Breast epithelium (tissue), 4 donors: Measurements from ENCODE around the gene NSRP1. TPM values are rescaled to one million over a fixed set of nuclear protein-coding genes. Genes with fewer than 3 reads are reported as not detected.

ENCODE experiments used
- DNase-seq, 2 donors: peaks; one replicate each; pipeline ENCODE4 v3.0.0-alpha.2; 2019; ENCODE audit warnings: low spot score in 2 of 2
- H3K27ac ChIP-seq, 2 donors: fragments of 200-600 bp; sonication (generic) in 1 of 2; one replicate each; pipeline ENCODE4 v1.5.1; 2016 to 2019; ENCODE audit warnings: mild to moderate bottlenecking in 1 of 2
- H3K27me3 ChIP-seq, 2 donors: fragments of 200-600 bp; sonication (generic) in 1 of 2; one replicate each; pipeline versions ENCODE4 v1.5.1 to v1.6.0; 2017 to 2019; ENCODE audit warnings: control low read depth in 1 of 2, mild to moderate bottlenecking in 1 of 2
- H3K36me3 ChIP-seq: fragments of 200-600 bp; one replicate; pipeline ENCODE4 v1.5.1; 2019
- H3K4me1 ChIP-seq, 2 donors: fragments of 200-600 bp; sonication (generic); one replicate each; pipeline ENCODE4 v1.5.1; 2016 to 2019; ENCODE audit warnings: control low read depth in 1 of 2
- H3K4me3 ChIP-seq, 3 donors: fragments of 200-600 bp; sonication (generic); 1 replicate in 2 of 3; 2 replicates in 1 of 3; pipeline ENCODE4 v1.5.1; 2016 to 2019; ENCODE audit warnings: mild to moderate bottlenecking in 3 of 3, moderate library complexity in 2 of 3
- H3K9me3 ChIP-seq, 2 donors: fragments of 200-600 bp; sonication (generic) in 1 of 2; one replicate each; pipeline ENCODE4 v1.5.1; 2016 to 2019; ENCODE audit warnings: control low read depth in 1 of 2
- CTCF ChIP-seq, 3 donors: fragments of 450-650 bp; IDR thresholded peaks; one replicate each; pipeline ENCODE4 v1.5.1; 2016 to 2017; ENCODE audit warnings: antibody characterized with exemption in 3 of 3, mild to moderate bottlenecking in 3 of 3, moderate library complexity in 3 of 3
- POLR2A ChIP-seq: fragments of 450-650 bp; IDR thresholded peaks from one replicate; pipeline ENCODE4 v1.6.1; 2016; ENCODE audit warnings: antibody characterized with exemption, mild to moderate bottlenecking, moderate library complexity
- POLR2AphosphoS5 ChIP-seq, 3 donors: sonication (generic); formaldehyde crosslinking; IDR thresholded peaks; one replicate each; pipeline ENCODE4 v1.6.1; 2017; ENCODE audit warnings: antibody characterized with exemption in 3 of 3
- intact Hi-C: fragments of 100-400 bp; cut with DNase I; formaldehyde crosslinking; loops from one replicate; pipeline ENCODE4 v1.15.1; 2023; ENCODE audit warnings: low total_unique reads
- total RNA-seq, 3 donors: library from RNA; depleted of rRNA; stranded (reverse); fragments of >200 nt; gene quantifications; one replicate each; pipeline ENCODE4 v1.1.0, GENCODE V29; 2016

NSRP1 gene
- total RNA-seq, 3 donors from 2014 or later = 26.6 to 37.0 (median 29.4) TPM

- no peaks in the 10 kb centered on the region for H3K27me3 ChIP-seq
- TF ChIP-seq CTCF (IDR thresholded peaks at IDR 0.05) = no peak
- TF ChIP-seq POLR2AphosphoS5 (IDR thresholded peaks at IDR 0.05) = no peak
- TF ChIP-seq POLR2A = no peak
- H3K4me3 ChIP-seq = no peak overlapping the region
- H3K9me3 ChIP-seq = no peaks in the 10 kb centered on the region
- H3K36me3 ChIP-seq = no peaks in the 10 kb centered on the region
- intact Hi-C loops = no loop called here
- H3K4me1 ChIP-seq = no peaks in the 10 kb centered on the region
- H3K27ac ChIP-seq = no peak overlapping the region
- no peak for DNase-seq
Observed at GRCh38 chr17:30124273-30124796, 7.7 kb downstream of the NSRP1 start.

DNA sequence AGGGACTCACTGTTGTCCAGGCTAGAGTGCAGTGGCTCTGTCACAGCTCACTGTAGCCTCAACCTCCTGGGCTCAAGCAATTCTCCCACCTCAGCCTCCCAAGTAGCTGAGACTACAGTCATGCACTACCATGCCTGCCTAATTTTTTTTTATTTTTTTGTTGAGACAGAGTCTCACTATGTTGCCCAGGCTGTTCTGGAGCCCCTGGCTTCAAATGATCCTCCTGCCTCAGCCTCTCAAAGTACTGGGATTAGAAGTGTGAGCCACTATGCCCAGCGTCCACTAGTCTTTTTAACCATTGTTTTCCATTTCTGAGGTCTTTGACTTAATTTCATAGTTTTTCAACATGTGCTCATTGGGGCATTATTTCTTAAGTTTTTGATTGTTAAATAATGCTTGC is 13.5 kb downstream of the NSRP1 start:
- intact Hi-C loops = no loop called here
- no peak for TF ChIP-seq CTCF (IDR thresholded peaks at IDR 0.05)
- TF ChIP-seq POLR2AphosphoS5 (IDR thresholded peaks at IDR 0.05) = no peak
- TF ChIP-seq POLR2A = no peak
- no peaks in the 10 kb centered on the region for H3K9me3 ChIP-seq
- H3K27me3 ChIP-seq = no peaks in the 10 kb centered on the region
- no peaks in the 10 kb centered on the region for H3K36me3 ChIP-seq
- DNase-seq = no peak
- no peaks in the 10 kb centered on the region for H3K4me1 ChIP-seq
- H3K27ac ChIP-seq = no peak overlapping the region
- H3K4me3 ChIP-seq = no peak overlapping the region

- H3K9me3 ChIP-seq = no peaks in the 10 kb centered on the region
- H3K27me3 ChIP-seq = no peaks in the 10 kb centered on the region
- no peak overlapping the region for H3K27ac ChIP-seq
- H3K4me1 ChIP-seq = no peaks in the 10 kb centered on the region
- no peak overlapping the region for H3K4me3 ChIP-seq
- DNase-seq = no peak
- no peak for TF ChIP-seq CTCF (IDR thresholded peaks at IDR 0.05)
- no peak for TF ChIP-seq POLR2AphosphoS5 (IDR thresholded peaks at IDR 0.05)
- TF ChIP-seq POLR2A = no peak
- intact Hi-C loops = no loop called here
- H3K36me3 ChIP-seq = no peaks in the 10 kb centered on the region
Observed at GRCh38 chr17:30132615-30133014, 16.0 kb downstream of the NSRP1 start.

DNA sequence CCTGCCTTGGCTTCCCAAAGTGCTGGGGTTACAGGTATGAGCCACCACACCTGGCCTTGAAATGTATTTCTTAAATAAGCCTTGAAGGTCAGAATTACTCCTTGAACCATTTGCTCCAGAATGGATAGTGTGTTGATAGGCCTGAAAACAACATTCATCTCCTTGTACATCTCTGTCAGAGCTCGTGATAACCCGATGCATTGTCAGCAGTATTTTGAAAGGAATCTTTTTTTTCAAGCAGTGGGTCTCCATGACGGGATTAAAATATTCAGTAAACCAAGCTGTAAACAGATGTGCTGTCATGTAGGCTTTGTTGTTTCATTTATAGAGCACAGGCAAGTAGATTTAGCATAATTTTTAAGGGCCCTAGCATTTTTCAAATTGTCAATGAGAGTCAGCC is 16.6 kb downstream of the NSRP1 start:
- no peak for DNase-seq
- intact Hi-C loops = no loop called here

DNA sequence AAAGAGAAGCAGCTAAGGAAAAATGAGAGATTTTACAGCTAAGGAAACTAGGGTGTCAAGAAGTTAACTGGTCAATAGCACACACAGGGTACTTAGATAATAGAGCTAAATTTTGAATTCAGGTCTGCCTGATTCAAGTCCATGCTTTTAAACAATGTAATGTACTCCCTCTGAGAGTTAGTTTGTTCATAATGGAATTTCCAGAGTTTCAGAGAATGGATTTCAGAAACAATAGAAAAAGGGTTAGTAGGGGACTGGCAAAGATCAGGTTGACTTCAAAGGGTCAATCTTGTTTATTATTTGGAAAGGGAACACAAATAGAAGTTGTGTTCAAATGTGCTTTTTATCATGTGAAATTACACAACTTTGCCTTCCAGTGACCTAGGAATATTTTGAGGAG is 17.9 kb downstream of the NSRP1 start:
- Histone ChIP-seq H3K36me3 (no peaks in the 10 kb centered on the region), H3K27ac (no peak overlapping the region), H3K27me3 (no peaks in the 10 kb centered on the region), H3K4me1 (no peaks in the 10 kb centered on the region), H3K9me3 (no peaks in the 10 kb centered on the region), H3K4me3 (no peak overlapping the region)
- no peak for TF ChIP-seq POLR2AphosphoS5 (IDR thresholded peaks at IDR 0.05)
- TF ChIP-seq CTCF (IDR thresholded peaks at IDR 0.05) = no peak
- no peak for TF ChIP-seq POLR2A
- DNase-seq = no peak
- intact Hi-C loops = no loop called here

More for the DNA sequence above, 16.6 kb downstream of the NSRP1 start:
- Histone ChIP-seq H3K9me3 (no peaks in the 10 kb centered on the region), H3K4me1 (no peaks in the 10 kb centered on the region), H3K36me3 (no peaks in the 10 kb centered on the region), H3K27me3 (no peaks in the 10 kb centered on the region), H3K27ac (no peak overlapping the region), H3K4me3 (no peak overlapping the region)
- TF ChIP-seq POLR2AphosphoS5 (IDR thresholded peaks at IDR 0.05) = no peak
- no peak for TF ChIP-seq CTCF (IDR thresholded peaks at IDR 0.05)
- no peak for TF ChIP-seq POLR2A
